Lower leg skin (tissue), 3 donors: ENCODE data around the gene SELENOP.

Experiments used
- CTCF ChIP-seq, 3 donors: fragments of 450-650 bp; IDR thresholded peaks; one replicate each; pipeline ENCODE4 v1.5.1; 2016; ENCODE audit warnings: antibody characterized with exemption in 3 of 3, mild to moderate bottlenecking in 3 of 3, moderate library complexity in 2 of 3
- POLR2A ChIP-seq, 2 donors: fragments of 450-650 bp; IDR thresholded peaks; one replicate each; pipeline ENCODE4 v1.6.1; 2016 to 2017; ENCODE audit warnings: antibody characterized with exemption in 2 of 2, mild to moderate bottlenecking in 1 of 2, moderate library complexity in 1 of 2

- TF ChIP-seq CTCF (IDR thresholded peaks at IDR 0.05) (no peak), POLR2A (IDR thresholded peaks at IDR 0.05) (no peak)
Observed at GRCh38 chr5:42784132-42784531, 27.6 kb downstream of the SELENOP start.
